ENCODE results near the gene MT1M.
"Not testable (repeated sequence)": the region's sequence is repeated elsewhere in the genome, so short reads cannot be mapped to it uniquely, and the experiment has no call there.

MT1M gene

GRCh38 chr16:56609463-56609921 lies 23.0 kb upstream of the MT1M start:
- peak; percentile 79 for DNase-seq

DNA sequence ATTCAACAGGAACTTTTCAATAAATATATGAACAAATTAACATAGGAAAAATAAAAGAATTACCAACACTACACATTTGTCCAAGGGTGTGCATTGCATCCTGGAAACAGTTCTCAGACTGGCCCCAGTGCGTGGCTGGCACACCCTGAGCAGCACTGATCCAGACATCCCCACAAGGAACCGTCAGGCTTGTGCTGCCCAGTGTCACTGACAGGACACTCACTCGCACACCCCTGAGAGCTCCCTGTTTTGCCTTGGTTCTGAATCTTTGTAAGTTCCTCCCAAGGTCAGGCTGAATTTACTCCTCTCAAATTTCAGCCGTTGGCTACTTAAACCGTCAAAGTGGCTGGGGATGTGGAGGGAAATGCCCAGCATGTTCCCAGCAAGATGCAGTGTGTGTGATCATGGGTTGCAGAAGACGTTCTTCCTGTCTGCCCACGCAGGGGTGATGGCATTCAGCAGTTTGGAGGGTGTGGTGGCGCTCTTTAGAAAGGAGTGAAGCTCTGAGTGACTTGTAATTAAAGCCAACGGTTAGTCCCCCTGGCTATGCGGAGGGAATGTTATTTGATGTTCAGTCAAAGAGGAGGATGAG lies 22.3 kb upstream of the MT1M start:
- DNase-seq, result peak; percentile 81

DNA sequence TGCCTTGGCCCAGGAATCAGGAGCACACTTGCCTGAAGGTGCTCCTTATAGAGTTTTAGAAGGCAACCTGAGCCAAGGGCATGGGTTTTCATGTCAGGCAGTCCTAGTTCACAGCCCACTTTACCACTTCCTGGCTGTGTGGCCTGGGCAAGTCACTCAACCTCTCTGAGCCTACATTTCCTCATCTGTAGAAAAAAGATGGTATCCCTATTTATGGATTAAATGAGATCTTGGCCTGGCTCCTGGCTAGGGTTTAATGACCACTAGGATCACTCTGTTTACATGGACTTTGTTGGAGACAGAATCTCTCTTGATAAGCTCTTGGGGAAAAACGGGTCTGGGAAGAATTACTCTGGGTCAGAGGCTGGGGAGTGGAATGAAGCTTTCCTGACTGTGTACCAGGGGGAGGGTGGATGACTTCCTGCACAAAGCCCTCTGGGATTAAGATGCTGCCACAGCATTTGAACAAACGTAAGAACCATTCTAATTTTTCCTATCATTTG lies 21.8 kb upstream of the MT1M start:
- no peak for DNase-seq

- DNase-seq, result no peak
These were observed 21.1 kb upstream of the MT1M start for GRCh38 chr16:56611281-56611833.

DNA sequence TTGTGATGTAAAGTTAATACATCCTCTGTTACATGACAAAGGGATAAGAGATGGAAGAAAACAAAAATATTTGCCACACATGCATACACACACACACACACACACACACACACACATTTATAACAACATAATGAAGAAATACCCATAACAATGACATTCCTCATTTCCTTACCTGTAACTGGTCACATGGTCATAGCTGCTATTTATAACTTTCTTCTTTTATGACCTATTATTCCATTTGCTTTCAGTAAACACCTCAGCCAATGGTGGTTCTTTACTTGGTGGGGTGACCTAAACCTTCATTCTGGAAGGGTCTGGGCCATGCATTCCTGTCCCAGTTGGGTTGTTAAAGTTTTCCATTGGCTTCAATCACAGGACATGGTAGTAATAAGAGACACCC lies 18.8 kb upstream of the MT1M start:
- DNase-seq, result no peak

GRCh38 chr16:56614549-56614991 lies 17.9 kb upstream of the MT1M start:
- DNase-seq, result no peak

DNA sequence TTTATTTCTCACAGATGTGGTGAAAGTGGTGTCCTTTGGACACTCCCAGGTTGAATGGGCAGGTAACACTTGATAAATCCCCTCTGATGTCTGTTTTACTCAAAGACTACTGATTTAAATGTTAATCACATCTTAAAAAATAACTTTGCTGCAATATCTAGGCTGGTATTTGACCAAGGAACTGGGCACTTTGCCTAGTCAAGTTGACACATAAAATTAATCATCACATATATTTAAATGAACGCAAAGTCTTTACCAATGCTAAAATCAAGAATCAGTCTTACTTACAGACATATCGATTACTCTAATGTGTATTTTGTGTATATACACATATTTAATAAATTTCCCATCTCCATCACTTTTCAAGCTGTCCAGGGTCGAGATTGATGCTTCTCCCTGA lies 17.1 kb upstream of the MT1M start:
- no peak for DNase-seq

GRCh38 chr16:56616608-56617211 lies 15.7 kb upstream of the MT1M start:
- DNase-seq, result no peak

DNA sequence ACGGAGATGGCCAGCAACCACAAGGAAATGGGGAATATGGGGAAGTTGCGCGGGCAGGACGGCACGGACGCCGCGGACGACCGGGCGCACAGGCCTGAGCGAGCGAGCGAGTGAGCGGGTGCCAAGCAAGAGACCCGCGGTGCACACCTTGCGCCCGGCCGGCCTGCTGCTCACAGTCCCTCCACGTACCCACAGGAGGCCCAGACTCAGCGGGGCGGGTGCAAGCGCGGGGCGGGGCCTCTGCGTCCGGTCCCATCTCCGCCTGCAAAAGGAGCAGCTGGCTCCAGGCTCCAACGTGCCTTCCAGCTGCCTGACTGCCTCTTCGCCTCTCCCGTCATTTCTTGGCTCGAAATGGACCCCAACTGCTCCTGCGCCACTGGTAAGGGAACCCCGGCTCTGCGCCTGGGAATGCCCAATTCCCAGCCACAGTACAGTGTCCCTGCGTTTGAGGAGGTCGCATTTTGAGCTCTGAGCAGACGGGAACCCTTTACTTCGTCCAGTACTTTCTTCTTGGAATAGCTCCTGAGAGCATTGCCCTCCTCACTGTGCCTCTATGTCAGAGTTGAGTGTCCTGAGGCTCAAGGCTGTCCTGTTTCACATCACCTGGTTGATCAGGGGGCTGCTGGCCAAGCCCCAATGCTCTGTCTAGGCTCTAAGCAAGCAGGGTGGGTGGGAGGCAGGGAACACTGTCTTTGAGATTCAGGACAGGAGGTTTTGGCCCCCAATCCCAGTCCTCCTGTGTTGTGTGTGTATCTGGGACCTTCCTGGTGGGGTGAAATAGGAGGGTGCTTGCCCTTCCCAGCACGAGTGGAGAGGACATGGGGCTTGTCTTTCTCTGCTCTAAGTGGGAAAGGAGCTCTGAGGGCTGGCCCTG lies 15.0 kb upstream of the MT1M start:
- DNase-seq, result peak; percentile 73

GRCh38 chr16:56618138-56618537 lies 14.3 kb upstream of the MT1M start:
- DNase-seq, result no peak

- no peak for DNase-seq
These were observed 12.0 kb upstream of the MT1M start for GRCh38 chr16:56620339-56620897.

DNA sequence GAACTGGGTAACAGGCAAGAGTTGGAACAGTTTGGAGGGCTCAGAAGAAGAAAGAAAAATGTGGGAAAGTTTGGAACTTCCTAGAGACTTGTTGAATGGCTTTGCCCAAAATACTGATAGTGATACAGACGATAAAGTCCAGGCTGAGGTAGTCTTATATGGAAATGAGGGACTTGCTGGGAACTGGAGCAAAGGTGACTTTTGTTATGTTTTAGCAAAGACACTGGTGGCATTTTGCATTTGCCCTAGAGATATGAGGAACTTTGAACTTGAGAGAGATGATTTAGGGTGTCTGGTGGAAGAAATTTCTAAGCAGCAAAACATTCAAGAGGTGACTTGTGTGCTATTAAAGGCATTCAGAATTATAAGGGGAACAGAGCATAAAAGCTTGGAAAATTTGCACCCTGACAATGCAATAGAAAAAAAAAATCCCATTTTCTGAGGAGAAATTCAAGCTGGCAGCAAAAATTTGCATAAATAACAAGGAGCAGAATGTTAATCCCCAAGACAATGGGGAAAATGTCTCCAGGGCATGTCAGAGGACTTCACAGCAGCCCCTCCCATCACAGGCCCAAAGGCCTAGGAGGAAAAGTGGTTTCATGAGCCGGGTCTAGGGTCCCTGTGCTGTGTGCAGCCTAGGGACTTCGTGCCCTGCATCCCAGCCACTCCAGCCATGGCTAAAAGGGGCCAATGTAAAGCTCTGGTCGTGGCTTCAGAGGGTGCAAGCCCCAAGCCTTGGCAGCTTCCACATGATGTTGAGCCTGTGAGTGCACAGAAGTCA lies 10.6 kb upstream of the MT1M start:
- not testable (repeated sequence) for DNase-seq

GRCh38 chr16:56623184-56623583 lies 9.3 kb upstream of the MT1M start:
- DNase-seq, result not testable (repeated sequence)

GRCh38 chr16:56623637-56624036 lies 8.8 kb upstream of the MT1M start:
- no peak for DNase-seq

- DNase-seq, result peak; percentile 84
These were observed 7.1 kb upstream of the MT1M start, which contains the start of gene MT1E for GRCh38 chr16:56625140-56625942. Gene MT1E, plus strand, starts transcription at chr16:56625781. Its CDS starts 71 bp downstream, at chr16:56625852.

- no peak for DNase-seq
These were observed 6.4 kb upstream of the MT1M start for GRCh38 chr16:56625943-56626654.

GRCh38 chr16:56626685-56627084 lies 5.8 kb upstream of the MT1M start:
- DNase-seq, result no peak

DNA sequence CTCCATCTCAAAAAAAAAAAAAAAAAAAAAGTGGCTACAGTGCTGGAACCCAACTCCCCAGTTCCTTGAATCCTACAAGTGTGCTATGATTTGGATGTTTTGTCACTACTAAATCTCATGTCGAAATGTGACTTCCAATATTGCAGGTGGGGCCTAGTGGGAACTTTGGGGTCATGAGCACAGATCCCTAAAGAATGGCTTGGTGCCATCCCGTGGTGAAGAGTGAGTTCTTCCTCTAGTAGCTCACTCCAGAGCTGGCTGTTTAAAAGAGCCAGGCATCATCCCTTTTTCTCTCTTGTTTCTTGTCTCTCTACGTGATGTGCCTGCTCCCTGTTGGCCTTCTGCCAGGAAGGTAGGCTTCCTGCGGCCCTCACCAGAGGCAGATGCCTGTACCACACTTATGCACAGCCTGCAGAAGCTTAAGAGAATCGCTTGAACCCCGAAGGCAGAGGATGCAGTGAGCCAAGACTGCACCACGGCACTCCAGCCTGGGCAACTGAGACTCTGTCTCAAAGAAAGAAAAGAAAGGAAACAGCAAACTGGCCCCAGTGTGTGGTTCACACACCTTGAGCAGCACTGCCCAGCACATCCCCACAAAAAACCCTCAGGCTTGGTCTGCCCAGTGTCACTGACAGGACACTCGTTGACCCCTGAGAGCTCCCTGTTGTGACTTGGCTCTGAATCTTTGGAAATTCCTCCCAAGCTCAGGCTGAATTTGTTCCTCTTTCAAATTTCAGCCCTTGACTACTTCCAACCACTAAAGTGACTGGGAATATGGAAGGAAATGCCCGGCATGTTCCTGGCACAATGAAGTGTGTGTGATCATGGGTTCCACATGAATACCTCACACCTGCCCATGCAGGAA lies 3.7 kb upstream of the MT1M start:
- DNase-seq, result no peak

- no peak for DNase-seq
These were observed 2.9 kb upstream of the MT1M start for GRCh38 chr16:56629531-56629930.
